H1 (cell line): ENCODE data around the gene TRAF6. TPM values are rescaled to one million over a fixed set of nuclear protein-coding genes. Genes with fewer than 3 reads are reported as not detected.
A peak's percentile ranks its signal among the peaks of the same experiment; 100 is the strongest.

Experiments
- CTCF ChIA-PET: fragments of 300-600 bp; sonication (Branson Sonifier 250); formaldehyde crosslinking; loops from one replicate; lab custom pipeline; 2021; ENCODE audit not compliant: partially characterized antibody; lab: Charles Lee
- POLR2A ChIA-PET: fragments of 300-600 bp; sonication (Branson Sonifier 250); formaldehyde crosslinking; loops from one replicate; lab custom pipeline; 2021; ENCODE audit warnings: inconsistent platforms; ENCODE audit not compliant: partially characterized antibody; lab: Charles Lee
- DNase-seq, 2 experiments: peaks; one replicate each; pipeline versions ENCODE4 v3.0.0 to v3.0.0-alpha.2; 2010 to 2022; ENCODE audit warnings: low spot score in 2 of 2, low read depth in 1 of 2, mixed read lengths in 1 of 2
- FAIRE-seq: peaks from 2 replicates; lab custom pipeline; 2011; peaks lifted over from hg19 to GRCh38; lab: Jason Lieb, UNC
- H2AFZ ChIP-seq: 2 replicates; pipeline ENCODE4 v1.8.1; 2012; ENCODE audit warnings: low read length, inconsistent platforms
- H2AK5ac ChIP-seq: 2 replicates; pipeline ENCODE4 v1.6.1; 2013; ENCODE audit warnings: low read depth, low read length
- H2BK120ac ChIP-seq: replicated peaks from 2 replicates; pipeline ENCODE3; 2013; ENCODE audit warnings: low read depth, low read length, inconsistent platforms
- H2BK12ac ChIP-seq: 2 replicates; pipeline ENCODE4 v1.6.1; 2013; ENCODE audit warnings: low read depth, low read length
- H2BK15ac ChIP-seq: 2 replicates; pipeline ENCODE4 v1.6.1; 2013; ENCODE audit warnings: low read length
- H2BK20ac ChIP-seq: 2 replicates; pipeline ENCODE4 v1.6.1; 2013; ENCODE audit warnings: low read length
- H2BK5ac ChIP-seq: 2 replicates; pipeline ENCODE4 v1.6.1; 2013; ENCODE audit warnings: low read depth, low read length
- H3K14ac ChIP-seq: 2 replicates; pipeline ENCODE4 v1.6.1; 2013; ENCODE audit warnings: inconsistent platforms; ENCODE audit not compliant: insufficient read length
- H3K18ac ChIP-seq: 2 replicates; pipeline ENCODE4 v1.6.1; 2013; ENCODE audit warnings: low read length; ENCODE audit errors: extremely low read depth
- H3K23ac ChIP-seq: 2 replicates; pipeline ENCODE4 v1.6.1; 2013; ENCODE audit warnings: inconsistent platforms; ENCODE audit not compliant: insufficient read length
- H3K23me2 ChIP-seq: 2 replicates; pipeline ENCODE4 v1.6.1; 2013; ENCODE audit warnings: low read depth, low read length
- H3K27ac ChIP-seq: 2 replicates; pipeline ENCODE4 v1.6.1; 2011; ENCODE audit warnings: low read depth, low read length, inconsistent platforms
- H3K27me3 ChIP-seq, 4 experiments: replicated peaks in 1 of 4; 1 replicate in 1 of 4; 2 replicates in 3 of 4; pipeline versions ENCODE4 v1.6.1 to v1.8.1; 2011 to 2013; ENCODE audit warnings: low read length in 3 of 4, mild to moderate bottlenecking in 3 of 4, inconsistent platforms in 2 of 4, mixed read lengths in 2 of 4, moderate library complexity in 1 of 4; ENCODE audit not compliant: control insufficient read depth in 3 of 4, insufficient read depth in 3 of 4; ENCODE audit errors: extremely low read depth in 1 of 4
- H3K36me3 ChIP-seq, 4 experiments: 2 replicates each; pipeline versions ENCODE4 v1.6.1 to v1.8.1; 2011 to 2013; ENCODE audit warnings: mild to moderate bottlenecking in 4 of 4, low read length in 3 of 4, moderate library complexity in 2 of 4, control low read depth in 1 of 4, inconsistent platforms in 1 of 4; ENCODE audit not compliant: insufficient read depth in 4 of 4, control insufficient read depth in 2 of 4
- H3K4ac ChIP-seq: replicated peaks from 2 replicates; pipeline ENCODE3; 2013; ENCODE audit warnings: low read length, low read depth, mixed read lengths, inconsistent platforms; ENCODE audit not compliant: insufficient read length
- H3K4me1 ChIP-seq, 4 experiments: replicated peaks in 1 of 4; 1 replicate in 1 of 4; 2 replicates in 3 of 4; pipeline versions ENCODE4 v1.6.1 to v1.8.1; 2011 to 2013; ENCODE audit warnings: low read length in 3 of 4, inconsistent platforms in 2 of 4, mixed read lengths in 1 of 4; ENCODE audit not compliant: insufficient read depth in 4 of 4, control insufficient read depth in 3 of 4
- H3K4me2 ChIP-seq, 2 experiments: 2 replicates each; pipeline versions ENCODE4 v1.6.1 to v1.8.1; 2011 to 2013; ENCODE audit warnings: low read depth in 2 of 2, low read length in 2 of 2, control low read depth in 1 of 2, inconsistent platforms in 1 of 2, mild to moderate bottlenecking in 1 of 2; ENCODE audit not compliant: insufficient read depth in 1 of 2
- H3K4me3 ChIP-seq, 4 experiments: fragments of 200-600, 300-600 bp in 1 of 4; sonication (generic), shearing (Covaris generic), sonication (Bioruptor Twin) in 1 of 4; 2 replicates each; pipeline versions ENCODE4 v1.5.1 to v1.8.1; 2011 to 2016; ENCODE audit warnings: low read length in 4 of 4, low read depth in 3 of 4, control low read depth in 2 of 4, inconsistent platforms in 2 of 4, mild to moderate bottlenecking in 2 of 4, mixed read lengths in 1 of 4, moderate library complexity in 1 of 4; ENCODE audit not compliant: insufficient read depth in 2 of 4; ENCODE audit errors: extremely low read depth in 1 of 4
- H3K56ac ChIP-seq: replicated peaks from 2 replicates; pipeline ENCODE3; 2013; ENCODE audit warnings: low read depth, mild to moderate bottlenecking, mixed read lengths, low read length, inconsistent platforms; ENCODE audit not compliant: insufficient read length
- H3K79me1 ChIP-seq: 2 replicates; pipeline ENCODE4 v1.6.1; 2013; ENCODE audit warnings: low read depth, low read length, control low read depth
- H3K79me2 ChIP-seq, 2 experiments: 2 replicates each; pipeline versions ENCODE4 v1.6.1 to v1.8.1; 2012 to 2013; ENCODE audit warnings: low read length in 2 of 2, mild to moderate bottlenecking in 2 of 2, inconsistent platforms in 1 of 2; ENCODE audit not compliant: insufficient read depth in 2 of 2, control insufficient read depth in 1 of 2
- H3K9ac ChIP-seq, 4 experiments: replicated peaks in 1 of 4; 1 replicate in 1 of 4; 2 replicates in 3 of 4; pipeline versions ENCODE4 v1.6.1 to v1.8.1; 2011 to 2013; ENCODE audit warnings: low read depth in 3 of 4, low read length in 3 of 4, control low read depth in 2 of 4, mild to moderate bottlenecking in 2 of 4, moderate library complexity in 2 of 4, inconsistent platforms in 1 of 4; ENCODE audit errors: extremely low read depth in 1 of 4
- H3K9me3 ChIP-seq, 2 experiments: 2 replicates each; pipeline versions ENCODE4 v1.6.1 to v1.8.1; 2012 to 2013; ENCODE audit warnings: mild to moderate bottlenecking in 2 of 2, moderate library complexity in 2 of 2, control low read depth in 1 of 2, inconsistent platforms in 1 of 2, low read depth in 1 of 2, low read length in 1 of 2, mixed read lengths in 1 of 2; ENCODE audit not compliant: insufficient read depth in 2 of 2
- H4K20me1 ChIP-seq, 2 experiments: replicated peaks in 1 of 2; 2 replicates each; pipeline versions ENCODE3 to v1.8.1; 2011 to 2013; ENCODE audit warnings: inconsistent platforms in 2 of 2, low read length in 2 of 2, mild to moderate bottlenecking in 1 of 2; ENCODE audit not compliant: insufficient read depth in 2 of 2, control insufficient read depth in 1 of 2
- H4K5ac ChIP-seq: 2 replicates; pipeline ENCODE4 v1.6.1; 2013; ENCODE audit warnings: low read length, low read depth, mixed read lengths, inconsistent platforms; ENCODE audit not compliant: insufficient read length
- H4K8ac ChIP-seq: 2 replicates; pipeline ENCODE4 v1.8.0; 2013; ENCODE audit warnings: mild to moderate bottlenecking, moderate library complexity, low read length, inconsistent platforms; ENCODE audit not compliant: insufficient read depth; ENCODE audit errors: extremely low read depth
- H4K91ac ChIP-seq: replicated peaks from 2 replicates; pipeline ENCODE3; 2013; ENCODE audit warnings: low read length, mixed read lengths, inconsistent platforms; ENCODE audit not compliant: insufficient read length
- ASH2L ChIP-seq: fragments of 200-600, 300-600 bp; sonication (generic); IDR thresholded peaks from one replicate; pipeline ENCODE4 v1.7.1; 2017; ENCODE audit warnings: low read length
- TEAD4 ChIP-seq: IDR thresholded peaks from 2 replicates; pipeline ENCODE4 v1.6.1; 2012; ENCODE audit warnings: low read depth, low read length, inconsistent platforms, mixed read lengths
- WGBS, 2 experiments: shearing (Covaris generic) in 1 of 2; methylation state at CpG; one replicate each; pipeline versions ENCODE4 v1.1.6 to v1.1.7; 2013 to 2015; ENCODE audit warnings: low lambda C conversion rate in 2 of 2, mixed read lengths in 2 of 2, inconsistent platforms in 1 of 2, low coverage in 1 of 2, missing lambda C conversion rate in 1 of 2; ENCODE audit not compliant: insufficient replicate concordance in 2 of 2, insufficient coverage in 1 of 2, insufficient read length in 1 of 2; ENCODE audit errors: extremely low coverage in 1 of 2, missing lambda C conversion rate in 1 of 2; 5-methylcytosine and 5-hydroxymethylcytosine counted together
- polyA plus RNA-seq, 7 experiments: library from polyadenylated mRNA; depleted of rRNA in 3 of 7; stranded (reverse) in 5 of 7; unstranded in 2 of 7; fragments of >200 nt in 5 of 7; fragments of 200-250 nt in 2 of 7; gene quantifications; 1 replicate in 5 of 7; 2 replicates in 1 of 7; 4 replicates in 1 of 7; pipeline versions ENCODE4 v1.2.1 to v1.2.3, GENCODE V29; 2011 to 2013; ENCODE audit warnings: missing spikeins in 2 of 7, mixed read lengths in 2 of 7
- total RNA-seq: library from RNA; stranded (reverse); fragmentation: NEBNext Ultra II Directional; extraction: Animal tissue kit (Norgen Biotek cat#: 25700); gene quantifications from 2 replicates; pipeline ENCODE4 v1.2.1, GENCODE V29; 2021

Gene TRAF6
- total and polyA plus RNA-seq, 2 of the 8 experiments (the other 6 are each of a cell fraction or from before 2014, with no cell fraction given): 4.6 to 8.8 TPM

DNA sequence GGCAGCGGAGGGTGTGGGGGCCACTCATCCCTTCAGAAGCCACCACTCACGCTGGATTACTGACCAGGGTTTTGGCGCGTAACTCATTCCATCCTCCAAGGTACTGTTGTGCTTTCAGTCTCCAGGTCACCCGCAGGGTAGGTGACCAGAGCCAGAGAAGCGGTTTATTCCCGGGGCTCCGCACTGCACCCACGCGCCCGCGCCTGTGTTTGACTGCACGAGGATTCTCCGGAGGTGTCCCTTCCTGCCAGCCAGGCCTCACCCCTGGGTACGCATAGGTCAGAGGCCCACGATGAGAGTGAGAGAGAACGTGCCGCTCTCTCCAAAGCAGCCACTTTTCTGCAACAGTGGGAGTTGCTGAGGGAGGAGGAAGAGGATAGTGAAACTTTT lies 55.5 kb downstream of the TRAF6 start:
- no peak overlapping the region for H3K14ac ChIP-seq
- no peaks in the 10 kb centered on the region for H3K27me3 ChIP-seq
- no peaks in the 10 kb centered on the region for H3K79me2 ChIP-seq
- peak overlapping the region; percentile 73 for H4K5ac ChIP-seq
- 75% methylated on average over 18 of the region's 18 CpGs; no CpG with 5 or more reads in 1 of the 2 experiments for WGBS, 2 experiments
- H3K4me3 ChIP-seq: no peak overlapping the region
- no peak overlapping the region for H3K56ac ChIP-seq
- POLR2A ChIA-PET: interaction anchor here (1.9 kb wide), 1 partner anchor 59 kb away, joined by 4 read pairs; no protein-coding TSS in a partner anchor
- H3K18ac ChIP-seq: peak overlapping the region; percentile 56; the same call in 1 of the 2 replicates
- H2AK5ac ChIP-seq: no peak overlapping the region
- no peak overlapping the region for H3K9ac ChIP-seq
- H3K9me3 ChIP-seq: no peaks in the 10 kb centered on the region
- no peak for FAIRE-seq
- 0 out of 2 replicates have a peak overlapping the region, but pooled peaks have one; percentile 2 for H2BK5ac ChIP-seq
- no peaks in the 10 kb centered on the region for H3K23me2 ChIP-seq
- peak overlapping the region; percentile 29; the same call in 1 of the 2 replicates for H2BK12ac ChIP-seq
- no peak overlapping the region for H2BK20ac ChIP-seq
- H4K8ac ChIP-seq: peak overlapping the region; percentile 81; the same call in 1 of the 2 replicates
- H3K4me2 ChIP-seq: peak overlapping the region in 1 of 2 experiments; percentile 56; a peak in 1 of 4 replicates
- H3K36me3 ChIP-seq: peaks cover 0 to 5% (median 0%) of the 10 kb centered on the region in 4 experiments; a peak in 1 of 8 replicates
- CTCF ChIA-PET: interaction anchor here (0.8 to 5.6 kb wide), 8 partner anchors 10 to 575 kb away, joined by 3 to 59 read pairs (median 4); no protein-coding TSS in a partner anchor
- H3K23ac ChIP-seq: no peak overlapping the region
- H3K4ac ChIP-seq: no peak overlapping the region
- H3K4me1 ChIP-seq: peaks cover 0 to 24% (median 11%) of the 10 kb centered on the region in 4 experiments; a peak in 6 of 7 replicates
- H2BK15ac ChIP-seq: peak overlapping the region; percentile 67; the same call in 1 of the 2 replicates
- H2BK120ac ChIP-seq: no peak overlapping the region
- TF ChIP-seq ASH2L (peak; percentile 46), TEAD4 (no peak)
- no peak overlapping the region for H2AFZ ChIP-seq
- H3K27ac ChIP-seq: peak overlapping the region; percentile 37; the same call in 1 of the 2 replicates
- no peaks in the 10 kb centered on the region for H4K20me1 ChIP-seq
- peak in 1 of 2 experiments; percentile 50 for DNase-seq
- H3K79me1 ChIP-seq: no peaks in the 10 kb centered on the region
- peak overlapping the region; percentile 77 for H4K91ac ChIP-seq
